ENCODE results near the gene KANSL1. TPM values are rescaled to one million over a fixed set of nuclear protein-coding genes. Genes with fewer than 3 reads are reported as not detected.

The KANSL1 gene
- total RNA-seq, 1 donor from 2014 or later: 129 TPM

GRCh38 chr17:46212634-46213435 is 19.6 kb upstream of the KANSL1 start:
- peaks cover 15% of the 10 kb centered on the region for H3K4me1 Mint-ChIP-seq (ENCODE audit: unreplicated experiment)
- no peak overlapping the region for H3K4me3 Mint-ChIP-seq
- no peak for DNase-seq (ENCODE audit: extremely low spot score, unreplicated experiment)
- TF ChIP-seq CTCF (conservative IDR thresholded peaks at IDR 0.05): peak; percentile 89
- peaks cover 35% of the 10 kb centered on the region for H3K36me3 Mint-ChIP-seq
- no peak overlapping the region for H3K27ac Mint-ChIP-seq
- H3K27me3 Mint-ChIP-seq: no peaks in the 10 kb centered on the region
- H3K9me3 Mint-ChIP-seq: no peaks in the 10 kb centered on the region

- Mint-ChIP-seq H3K4me3 (no peak overlapping the region), H3K9me3 (no peaks in the 10 kb centered on the region), H3K27ac (no peak overlapping the region), H3K27me3 (no peaks in the 10 kb centered on the region), H3K36me3 (peaks cover 46% of the 10 kb centered on the region), H3K4me1 (ENCODE audit: unreplicated experiment) (peaks cover 8% of the 10 kb centered on the region)
- no peak for DNase-seq (ENCODE audit: extremely low spot score, unreplicated experiment)
- no peak for TF ChIP-seq CTCF (conservative IDR thresholded peaks at IDR 0.05)
Measured at GRCh38 chr17:46208997-46209396, 15.8 kb upstream of the KANSL1 start.

DNA sequence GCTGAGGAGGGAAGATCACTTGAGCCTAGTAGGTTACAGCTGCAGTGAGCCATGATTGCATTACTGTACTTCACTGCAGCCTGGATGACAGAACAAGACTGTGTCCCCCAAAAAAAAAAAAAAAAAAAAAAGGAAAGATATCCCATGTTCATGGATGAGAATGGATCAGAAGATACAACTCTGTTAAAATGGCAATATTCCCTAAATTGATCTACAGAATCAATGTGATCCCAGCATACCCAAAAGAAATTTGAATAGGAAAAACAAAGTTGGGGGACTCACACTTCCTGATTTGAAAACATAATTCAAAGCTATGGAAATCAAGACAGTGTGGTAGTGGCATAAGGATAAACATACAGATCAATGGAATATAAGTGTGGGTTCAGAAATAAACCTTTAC is 12.7 kb upstream of the KANSL1 start:
- no peak for DNase-seq (ENCODE audit: extremely low spot score, unreplicated experiment)
- no peaks in the 10 kb centered on the region for H3K4me1 Mint-ChIP-seq (ENCODE audit: unreplicated experiment)
- H3K9me3 Mint-ChIP-seq: no peaks in the 10 kb centered on the region
- TF ChIP-seq CTCF (conservative IDR thresholded peaks at IDR 0.05): no peak
- H3K27ac Mint-ChIP-seq: no peak overlapping the region
- no peak overlapping the region for H3K4me3 Mint-ChIP-seq
- H3K27me3 Mint-ChIP-seq: no peaks in the 10 kb centered on the region
- peaks cover 33% of the 10 kb centered on the region for H3K36me3 Mint-ChIP-seq

DNA sequence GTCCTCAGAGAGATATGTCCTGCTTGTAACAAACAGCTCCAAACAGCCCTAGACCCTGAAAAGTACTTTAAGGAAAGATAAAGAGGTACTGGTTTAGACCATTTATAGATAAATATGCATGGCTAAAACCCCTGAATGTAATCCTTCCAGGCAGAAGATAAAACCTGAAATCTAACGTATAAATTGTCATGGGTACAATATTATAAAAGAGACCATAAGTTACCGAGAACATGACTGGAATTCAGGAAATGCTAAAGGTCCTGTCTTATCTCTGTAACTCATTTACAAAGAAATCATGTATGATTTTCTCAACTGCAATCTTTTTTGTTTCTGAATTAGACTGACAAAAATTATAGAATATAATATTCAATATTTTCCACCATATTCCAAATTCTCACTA is 9.2 kb upstream of the KANSL1 start:
- Mint-ChIP-seq H3K4me3 (no peak overlapping the region), H3K9me3 (no peaks in the 10 kb centered on the region), H3K27ac (no peak overlapping the region), H3K36me3 (peaks cover 40% of the 10 kb centered on the region), H3K4me1 (ENCODE audit: unreplicated experiment) (peaks cover 11% of the 10 kb centered on the region), H3K27me3 (no peaks in the 10 kb centered on the region)
- no peak for DNase-seq (ENCODE audit: extremely low spot score, unreplicated experiment)
- no peak for TF ChIP-seq CTCF (conservative IDR thresholded peaks at IDR 0.05)

GRCh38 chr17:46201491-46201890 is 8.3 kb upstream of the KANSL1 start:
- no peak for DNase-seq (ENCODE audit: extremely low spot score, unreplicated experiment)
- H3K36me3 Mint-ChIP-seq: peaks cover 40% of the 10 kb centered on the region
- H3K4me3 Mint-ChIP-seq: no peak overlapping the region
- no peak overlapping the region for H3K27ac Mint-ChIP-seq
- TF ChIP-seq CTCF (conservative IDR thresholded peaks at IDR 0.05): no peak
- H3K4me1 Mint-ChIP-seq (ENCODE audit: unreplicated experiment): peaks cover 11% of the 10 kb centered on the region
- H3K27me3 Mint-ChIP-seq: no peaks in the 10 kb centered on the region
- peaks cover 5% of the 10 kb centered on the region for H3K9me3 Mint-ChIP-seq
